ENCODE data around the gene KCNQ1OT1.

DNA sequence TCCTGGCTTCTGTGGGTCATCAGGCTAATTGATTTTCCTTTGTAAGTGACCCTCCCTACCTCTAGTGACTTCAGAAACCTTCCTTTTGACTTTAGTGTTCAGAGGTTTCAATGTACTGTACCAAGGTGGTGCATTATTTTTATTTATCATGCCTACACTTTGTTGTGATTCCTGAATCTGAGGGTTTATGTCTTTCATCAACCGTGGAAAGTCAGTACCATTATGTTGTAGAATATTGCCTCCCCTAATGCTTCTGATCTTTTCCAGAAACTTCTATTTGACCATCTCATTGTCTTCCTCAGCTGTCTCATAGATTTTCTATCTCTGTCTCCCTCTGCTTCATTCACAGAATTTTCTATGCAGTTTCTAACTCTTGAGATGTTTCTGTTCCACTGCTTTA is 105.5 kb downstream of the KCNQ1OT1 start:
- TF ChIP-seq, protein P1, sequence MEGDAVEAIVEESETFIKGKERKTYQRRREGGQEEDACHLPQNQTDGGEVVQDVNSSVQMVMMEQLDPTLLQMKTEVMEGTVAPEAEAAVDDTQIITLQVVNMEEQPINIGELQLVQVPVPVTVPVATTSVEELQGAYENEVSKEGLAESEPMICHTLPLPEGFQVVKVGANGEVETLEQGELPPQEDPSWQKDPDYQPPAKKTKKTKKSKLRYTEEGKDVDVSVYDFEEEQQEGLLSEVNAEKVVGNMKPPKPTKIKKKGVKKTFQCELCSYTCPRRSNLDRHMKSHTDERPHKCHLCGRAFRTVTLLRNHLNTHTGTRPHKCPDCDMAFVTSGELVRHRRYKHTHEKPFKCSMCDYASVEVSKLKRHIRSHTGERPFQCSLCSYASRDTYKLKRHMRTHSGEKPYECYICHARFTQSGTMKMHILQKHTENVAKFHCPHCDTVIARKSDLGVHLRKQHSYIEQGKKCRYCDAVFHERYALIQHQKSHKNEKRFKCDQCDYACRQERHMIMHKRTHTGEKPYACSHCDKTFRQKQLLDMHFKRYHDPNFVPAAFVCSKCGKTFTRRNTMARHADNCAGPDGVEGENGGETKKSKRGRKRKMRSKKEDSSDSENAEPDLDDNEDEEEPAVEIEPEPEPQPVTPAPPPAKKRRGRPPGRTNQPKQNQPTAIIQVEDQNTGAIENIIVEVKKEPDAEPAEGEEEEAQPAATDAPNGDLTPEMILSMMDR (IDR thresholded peaks at IDR 0.05): no peak
- no peak for TF ChIP-seq EZH2phosphoT487 (IDR thresholded peaks at IDR 0.05)
